NCI-H2171 (cell line): Measurements from ENCODE around the gene CDON.
A peak's percentile ranks its signal among the peaks of the same experiment; 100 is the strongest.
"Not testable (repeated sequence)": the region's sequence is repeated elsewhere in the genome, so short reads cannot be mapped to it uniquely, and the experiment has no call there.

Source experiments
- DNase-seq: peaks from one replicate; lab custom pipeline; 2025; lab: John Stamatoyannopoulos, UW

CDON gene

GRCh38 chr11:125924384-125925007 lies 138.2 kb downstream of the CDON start:
- no peak for DNase-seq

GRCh38 chr11:125923633-125924032 lies 139.0 kb downstream of the CDON start:
- DNase-seq = no peak

GRCh38 chr11:125923012-125923579 lies 139.6 kb downstream of the CDON start:
- peak; percentile 11 for DNase-seq

- DNase-seq = no peak
These were observed 140.5 kb downstream of the CDON start for GRCh38 chr11:125922156-125922555.

GRCh38 chr11:125921042-125921441 lies 141.6 kb downstream of the CDON start:
- DNase-seq = no peak

DNA sequence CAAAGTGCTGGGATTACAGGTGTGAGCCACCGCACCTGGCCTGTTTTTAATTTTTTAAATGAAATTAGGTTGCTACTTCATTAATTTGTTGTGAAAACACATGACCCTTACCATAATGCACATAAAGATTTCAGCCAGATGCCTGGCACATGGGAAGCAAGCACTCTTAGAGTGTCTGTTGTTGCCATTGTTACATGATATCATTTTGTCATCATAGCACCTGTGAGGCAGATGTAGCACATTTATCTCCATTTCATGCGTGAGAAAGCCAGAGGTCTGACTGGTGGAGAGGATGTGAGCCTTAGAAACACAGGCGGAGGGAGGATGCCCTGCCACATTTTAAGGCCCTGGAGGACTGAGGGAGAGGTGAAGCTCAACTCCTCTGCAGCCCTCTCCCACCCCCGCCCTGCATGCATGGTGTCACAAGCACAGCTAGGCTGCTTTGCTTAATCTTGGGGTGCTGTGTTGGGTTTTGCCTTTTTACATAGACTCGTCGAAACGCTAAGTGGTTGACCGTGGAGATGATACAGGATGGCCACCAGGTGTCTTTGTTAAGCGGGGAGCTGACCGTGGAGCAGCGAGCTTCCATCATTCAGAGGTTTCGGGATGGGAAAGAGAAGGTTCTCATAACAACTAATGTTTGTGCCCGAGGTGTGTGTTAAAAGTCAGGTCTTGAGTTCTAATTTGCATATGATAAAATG lies 144.4 kb downstream of the CDON start:
- DNase-seq = no peak

DNA sequence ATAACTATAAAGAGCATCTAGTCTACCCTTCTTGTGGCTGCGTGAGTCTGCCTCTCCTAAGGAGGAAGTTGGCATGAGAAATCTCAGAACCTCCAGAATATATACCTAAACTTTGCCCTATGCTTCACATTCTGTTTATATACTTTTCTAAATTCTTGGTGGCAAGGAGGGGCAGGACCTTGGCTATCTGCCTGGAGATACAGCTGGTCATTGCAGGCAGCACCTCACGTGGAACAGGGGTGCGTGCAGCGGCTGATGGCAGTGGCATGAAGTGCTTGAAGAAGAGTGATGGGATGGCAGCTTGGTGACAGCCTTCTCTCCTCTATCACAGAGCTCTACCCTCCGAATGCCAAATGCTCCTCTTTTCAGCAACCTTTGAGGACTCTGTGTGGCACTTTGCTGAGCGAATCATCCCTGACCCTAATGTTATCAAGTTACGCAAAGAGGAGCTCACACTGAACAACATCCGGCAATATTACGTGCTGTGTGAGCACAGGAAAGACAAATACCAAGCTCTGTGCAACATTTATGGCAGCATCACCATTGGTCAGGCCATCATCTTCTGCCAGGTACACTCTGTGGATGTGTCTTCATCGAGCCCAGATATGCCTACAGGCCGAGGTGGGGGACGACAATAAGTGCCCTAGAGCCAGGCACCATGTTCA lies 145.9 kb downstream of the CDON start:
- DNase-seq = no peak

- DNase-seq = not testable (repeated sequence)
These were observed 148.1 kb downstream of the CDON start for GRCh38 chr11:125914601-125915000.

- DNase-seq = no peak
These were observed 152.3 kb downstream of the CDON start for GRCh38 chr11:125910226-125910849.
